ENCODE measurements around the gene BMAL1.

Gene BMAL1

DNA sequence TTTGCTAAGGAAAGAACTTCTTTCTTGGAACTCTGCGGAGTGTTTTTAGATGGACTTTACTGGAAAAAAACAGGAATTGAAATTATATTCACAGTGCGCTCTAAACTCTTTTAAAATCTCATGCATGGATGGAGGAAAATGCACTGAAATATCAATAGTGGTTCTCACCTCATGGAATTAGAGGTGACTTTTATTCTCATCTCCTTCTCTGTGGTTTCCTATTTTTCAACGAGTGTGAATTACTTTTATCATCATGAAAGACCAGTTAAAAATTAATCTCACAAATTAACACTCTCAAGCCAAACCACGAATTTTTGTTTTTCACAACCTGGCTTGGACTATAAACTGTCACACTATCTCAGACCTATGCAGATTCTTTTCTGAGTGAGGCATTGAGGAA lies 16.6 kb downstream of the BMAL1 start:
- DNase-seq = no peak

DNA sequence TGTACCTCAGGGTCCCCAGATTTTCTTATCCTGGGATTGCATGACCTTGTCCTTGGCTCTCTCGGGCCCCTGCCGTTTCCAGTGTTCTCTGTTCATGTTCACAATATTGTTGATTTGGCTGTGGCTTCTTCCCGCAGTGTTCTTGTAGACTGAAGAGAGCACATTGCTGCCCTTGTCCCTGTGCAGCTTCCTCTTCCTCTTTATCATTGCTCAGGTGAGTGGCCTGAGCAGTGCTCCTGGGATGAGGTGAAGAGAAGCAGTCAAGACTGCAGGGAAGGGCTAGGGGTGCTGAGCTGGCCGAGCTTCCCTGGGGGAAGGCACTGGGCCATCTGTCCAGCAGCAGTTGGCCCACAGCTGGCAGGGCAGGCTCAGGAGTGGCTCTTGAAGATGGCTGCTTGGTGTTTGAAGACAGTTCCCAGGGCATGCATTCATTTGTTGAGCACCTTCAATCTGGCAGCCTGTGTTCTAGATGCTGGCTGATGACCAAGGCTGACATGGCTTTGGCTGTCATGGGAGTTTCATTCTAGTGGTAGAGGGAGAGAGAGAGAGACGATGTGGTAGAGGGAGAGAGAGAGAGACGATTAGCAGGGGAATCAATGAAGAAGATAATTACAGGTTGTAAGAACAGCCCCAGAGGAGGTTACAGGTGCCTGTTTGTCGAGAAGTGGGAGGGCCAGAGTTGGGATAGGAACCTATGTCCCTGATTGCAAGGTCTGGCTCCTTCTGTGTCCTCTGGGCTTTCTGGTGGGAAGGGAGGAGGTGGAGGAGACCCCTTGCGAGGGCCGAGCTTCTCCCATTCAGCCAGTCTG lies 17.4 kb downstream of the BMAL1 start:
- DNase-seq = no peak

DNA sequence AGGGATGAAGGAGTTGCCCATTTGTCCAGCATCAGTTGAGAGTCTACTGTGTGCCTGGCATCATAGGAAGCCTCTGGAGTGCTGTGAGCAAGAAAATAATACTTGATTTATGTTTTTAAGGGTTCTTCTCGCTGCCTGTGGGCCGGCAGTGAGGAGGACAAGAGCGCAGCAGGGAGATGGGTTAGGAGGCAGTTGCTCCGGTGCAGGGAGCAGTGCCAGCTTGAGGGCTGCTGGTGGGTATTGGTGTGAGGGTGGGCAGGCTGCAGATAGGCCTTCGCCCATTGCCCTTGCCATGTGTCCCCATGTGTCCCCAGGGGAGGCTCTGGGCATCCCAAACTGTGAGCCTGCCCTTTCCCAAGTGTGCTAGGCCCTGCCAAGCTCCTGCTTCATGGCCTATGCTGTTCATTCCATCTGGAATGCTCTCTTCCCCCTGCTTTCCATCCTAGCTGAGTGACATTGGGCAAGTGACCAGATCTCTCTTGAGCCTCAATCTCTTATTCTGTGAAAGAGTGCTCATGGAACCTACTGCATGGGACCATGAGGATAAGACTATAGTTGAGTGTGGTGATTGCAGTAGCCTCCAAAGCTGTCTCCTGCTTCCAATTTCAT lies 19.8 kb downstream of the BMAL1 start:
- no peak for DNase-seq

DNA sequence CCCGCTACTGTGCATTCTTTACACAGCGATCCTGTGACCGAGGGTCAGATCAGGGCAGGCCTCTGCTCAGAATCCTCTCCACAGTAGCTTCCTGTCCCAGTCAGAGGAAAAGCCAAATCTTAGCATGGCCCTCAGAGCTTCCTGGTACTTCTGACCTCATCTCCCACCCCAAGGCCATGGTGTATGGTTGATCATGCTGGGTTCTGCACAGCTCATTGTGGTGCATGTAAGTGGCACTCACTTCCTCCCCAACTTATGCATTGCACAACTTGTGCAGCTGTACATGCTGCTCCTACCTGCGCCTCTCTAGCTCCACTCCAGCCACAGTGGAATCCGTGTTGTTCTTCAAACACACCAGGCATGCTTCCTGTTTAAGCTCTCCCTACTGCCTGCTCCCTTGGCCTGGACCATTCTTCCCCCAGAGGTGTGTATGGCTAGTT lies 20.3 kb downstream of the BMAL1 start:
- peak; percentile 23 for DNase-seq

DNA sequence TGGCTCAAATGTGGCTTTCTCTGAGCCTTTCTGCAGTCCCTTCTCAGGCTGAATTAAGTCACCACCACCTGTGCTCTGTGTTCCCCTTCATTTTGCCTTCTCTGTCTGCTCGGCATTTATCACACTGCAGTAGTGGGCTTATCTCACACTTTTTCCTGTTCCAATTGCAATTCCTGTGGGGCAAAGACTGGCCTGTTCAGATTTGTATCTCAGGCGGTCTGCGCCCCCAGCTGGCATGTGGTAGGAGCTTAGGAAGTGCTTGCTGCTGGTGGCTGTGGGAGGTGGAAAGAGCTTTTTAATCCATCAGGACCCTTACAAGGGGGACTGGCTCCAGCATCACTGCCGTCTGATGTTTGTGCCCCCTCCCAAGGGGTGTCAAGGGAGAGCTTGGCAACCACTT lies 21.2 kb downstream of the BMAL1 start:
- no peak for DNase-seq

DNA sequence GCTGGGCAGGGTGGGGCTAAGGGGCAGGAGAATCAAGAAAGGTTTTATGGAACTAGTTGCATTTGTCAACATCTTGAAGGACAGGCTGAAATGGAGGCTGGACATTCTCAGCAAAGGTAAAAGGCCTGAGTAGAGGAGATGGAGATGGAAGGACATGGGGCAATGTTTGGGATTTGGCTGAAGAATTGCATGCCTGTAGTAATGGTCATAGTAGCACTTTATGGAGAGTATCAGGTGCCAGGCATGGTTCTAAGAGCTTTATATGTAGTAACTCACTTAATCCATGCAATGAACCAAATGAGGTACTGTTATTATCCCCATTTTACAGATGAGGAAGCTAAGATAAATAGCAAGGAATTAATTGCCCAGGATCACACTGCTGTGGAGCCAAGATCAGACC lies 23.9 kb downstream of the BMAL1 start:
- DNase-seq = no peak

DNA sequence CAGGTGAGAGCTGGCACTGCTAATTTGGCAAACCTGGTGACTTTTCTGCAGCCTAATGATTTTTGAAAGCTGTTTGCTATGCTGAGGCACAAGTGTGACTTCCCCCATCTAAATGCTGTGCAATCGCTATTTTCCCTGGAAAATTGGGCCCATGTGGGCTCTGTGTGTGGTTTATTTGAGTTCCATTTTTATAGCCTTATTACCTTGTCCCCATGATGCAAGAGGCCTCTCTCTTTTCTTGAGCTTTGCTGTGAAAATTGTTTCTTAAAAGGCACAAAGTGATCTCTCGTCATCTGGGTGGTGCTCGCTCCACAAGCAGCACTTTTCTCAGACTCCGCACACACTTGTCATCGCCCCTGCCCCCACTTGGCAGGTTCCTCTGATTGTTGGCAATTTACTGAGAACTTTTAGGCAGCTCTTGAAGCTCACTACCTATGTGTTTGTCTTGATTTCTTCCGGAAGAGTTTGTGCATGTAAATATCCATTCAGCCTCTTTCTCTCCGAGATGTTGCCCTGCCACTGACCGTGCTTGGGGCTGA lies 24.9 kb downstream of the BMAL1 start:
- DNase-seq = no peak

DNA sequence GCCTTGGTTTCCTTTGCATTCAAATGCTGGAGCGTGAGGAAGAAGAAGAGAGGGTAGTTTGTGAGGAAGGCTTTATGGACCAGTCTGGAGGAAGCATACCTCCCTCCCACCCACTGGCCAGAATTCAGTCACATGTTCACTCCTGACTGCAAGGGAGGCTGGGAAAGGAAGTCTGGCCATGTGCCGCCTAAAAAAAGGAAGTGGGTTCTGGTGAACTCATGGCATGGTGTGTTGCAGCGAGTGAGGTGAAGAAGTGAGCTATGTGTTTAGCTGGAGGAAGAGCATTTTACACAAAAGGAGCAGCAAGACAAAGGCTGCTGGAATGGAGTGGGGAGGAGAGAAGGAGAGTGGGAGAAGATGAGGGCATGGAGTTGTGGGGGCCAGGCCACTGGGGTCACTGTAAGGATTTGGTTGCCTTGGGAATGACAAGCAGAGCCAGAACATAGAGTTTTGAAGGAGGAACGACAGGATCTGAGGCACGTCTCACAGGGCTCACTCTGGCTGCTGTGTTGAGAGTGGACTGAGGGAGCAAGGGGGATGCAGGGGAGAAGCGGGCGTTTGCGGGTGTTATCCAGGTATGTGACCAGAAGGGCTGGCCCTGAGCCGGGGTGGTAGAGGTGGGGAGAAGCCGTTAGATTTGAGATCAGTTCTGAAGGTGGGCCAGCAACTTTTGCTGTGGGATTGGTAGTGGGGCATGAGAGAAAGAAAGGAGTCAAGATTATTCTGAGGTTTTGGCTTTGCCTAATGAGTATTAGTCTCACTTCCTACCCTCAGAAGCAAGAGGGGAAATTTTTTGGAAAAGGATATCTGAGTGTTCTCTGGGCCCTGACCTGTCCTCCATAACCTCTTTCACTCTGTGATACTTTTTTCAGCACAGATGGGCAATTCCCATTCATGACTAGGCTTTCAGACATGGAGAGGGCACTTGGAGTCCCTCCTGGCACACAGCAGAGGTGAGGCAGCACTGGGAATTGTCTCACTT lies 26.4 kb downstream of the BMAL1 start:
- peak; percentile 20 for DNase-seq

DNA sequence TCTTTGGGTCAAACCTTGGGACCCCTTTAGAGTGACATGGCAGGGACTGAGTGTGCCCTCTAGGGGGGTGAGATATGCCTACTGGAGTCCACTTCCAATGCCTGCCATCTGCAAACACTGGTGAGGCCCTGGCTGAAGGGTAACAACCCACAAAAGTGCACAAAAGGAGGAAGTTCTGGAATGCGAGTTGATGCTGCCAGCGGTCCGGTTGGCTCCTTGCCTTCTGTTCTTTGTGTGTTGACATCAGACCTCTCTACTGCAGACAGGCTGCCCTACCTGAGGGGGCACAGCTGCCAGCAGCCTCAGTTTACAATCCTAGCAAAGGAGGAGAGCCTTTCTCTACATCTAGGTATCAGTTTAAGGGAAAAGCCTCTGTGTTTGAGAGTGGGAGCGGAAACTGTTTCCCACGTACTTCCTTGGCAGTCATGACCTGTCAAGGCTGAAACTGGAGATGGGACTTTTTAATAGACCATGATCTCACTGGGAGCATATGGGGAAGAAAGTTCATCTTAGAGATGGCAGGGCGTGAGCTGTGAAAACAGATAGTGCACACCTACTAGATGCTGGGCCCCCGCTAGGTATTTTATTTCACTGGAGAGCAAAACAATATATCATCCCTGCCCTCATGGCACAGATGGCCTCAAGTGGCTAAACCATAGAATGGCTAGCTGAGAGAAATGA lies 27.2 kb downstream of the BMAL1 start:
- DNase-seq = no peak

DNA sequence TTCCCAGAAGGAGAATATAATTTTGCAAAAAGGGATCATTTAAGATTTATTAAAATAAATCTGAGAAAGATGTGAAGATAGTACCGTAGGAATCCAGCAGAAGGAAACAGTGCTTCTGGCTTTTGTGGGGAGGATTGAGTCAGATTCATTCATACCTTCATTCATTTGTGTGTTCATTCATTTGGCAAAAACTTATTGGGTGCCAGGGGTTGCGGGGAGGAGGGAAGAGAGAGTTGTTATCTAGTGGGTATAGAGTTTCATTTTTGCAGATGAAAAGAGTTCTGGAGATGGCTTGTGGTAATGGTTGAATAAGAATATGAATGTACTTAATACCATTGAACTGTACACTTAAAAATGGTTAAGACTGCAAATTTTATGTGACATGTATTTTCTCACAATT lies 31.1 kb downstream of the BMAL1 start:
- no peak for DNase-seq

DNA sequence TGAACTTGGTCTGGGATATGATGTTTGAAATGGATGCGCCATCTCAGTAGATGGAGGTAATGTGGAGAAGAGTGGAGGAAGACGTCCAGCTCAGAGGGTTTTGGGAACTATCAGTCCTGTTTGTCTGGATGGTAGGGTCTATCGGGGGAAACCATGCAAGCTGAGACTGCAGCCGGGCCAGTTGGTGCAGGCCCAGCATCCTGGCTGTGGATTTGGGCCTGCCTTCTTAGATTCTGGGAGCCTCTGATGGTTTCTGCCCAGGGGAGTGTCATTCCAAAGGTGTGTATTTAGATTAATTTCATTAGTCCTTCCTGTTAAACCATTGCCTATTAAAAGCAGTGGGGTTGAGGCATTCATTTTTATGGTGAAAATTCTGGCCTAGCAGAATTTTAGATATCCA lies 31.6 kb downstream of the BMAL1 start:
- DNase-seq = no peak

DNA sequence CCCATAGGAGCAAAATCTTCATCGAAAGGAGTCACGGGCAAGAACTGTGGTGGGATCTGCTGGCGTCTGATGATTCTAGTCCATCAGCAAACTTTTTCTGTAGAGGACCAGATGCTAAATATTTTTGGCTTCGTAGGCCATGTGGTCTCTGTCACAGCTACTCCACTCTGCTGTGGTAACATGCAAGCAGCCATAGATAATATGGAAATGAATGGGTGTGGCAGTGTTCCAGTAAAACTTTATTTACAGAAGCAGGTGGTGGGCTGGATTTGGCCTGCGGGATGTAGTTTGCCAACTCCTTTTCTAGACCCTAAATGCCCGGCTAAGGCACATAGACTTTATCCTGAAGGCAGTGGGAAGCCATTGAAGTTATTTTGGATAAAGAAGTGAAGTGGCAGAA lies 32.9 kb downstream of the BMAL1 start:
- no peak for DNase-seq

DNA sequence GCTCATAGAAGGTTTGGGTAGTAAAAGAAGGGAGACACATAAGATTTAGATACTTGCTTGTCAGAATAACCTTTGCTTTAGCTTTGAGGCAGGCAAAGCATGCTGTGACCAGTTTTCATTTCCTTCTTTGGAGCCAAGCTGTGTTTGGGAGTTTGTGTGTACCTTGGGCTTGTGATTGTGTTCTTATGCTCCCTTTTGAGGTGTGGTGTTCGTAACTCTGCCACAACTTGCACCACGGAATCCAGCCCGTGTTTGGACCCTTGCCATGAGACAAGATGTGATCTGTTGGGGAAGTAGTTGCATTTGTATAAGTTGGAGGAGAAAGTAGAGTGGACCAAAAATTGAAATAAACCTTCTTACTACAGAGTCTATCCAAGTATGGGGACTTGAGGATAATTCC lies 34.0 kb downstream of the BMAL1 start:
- DNase-seq = no peak

DNA sequence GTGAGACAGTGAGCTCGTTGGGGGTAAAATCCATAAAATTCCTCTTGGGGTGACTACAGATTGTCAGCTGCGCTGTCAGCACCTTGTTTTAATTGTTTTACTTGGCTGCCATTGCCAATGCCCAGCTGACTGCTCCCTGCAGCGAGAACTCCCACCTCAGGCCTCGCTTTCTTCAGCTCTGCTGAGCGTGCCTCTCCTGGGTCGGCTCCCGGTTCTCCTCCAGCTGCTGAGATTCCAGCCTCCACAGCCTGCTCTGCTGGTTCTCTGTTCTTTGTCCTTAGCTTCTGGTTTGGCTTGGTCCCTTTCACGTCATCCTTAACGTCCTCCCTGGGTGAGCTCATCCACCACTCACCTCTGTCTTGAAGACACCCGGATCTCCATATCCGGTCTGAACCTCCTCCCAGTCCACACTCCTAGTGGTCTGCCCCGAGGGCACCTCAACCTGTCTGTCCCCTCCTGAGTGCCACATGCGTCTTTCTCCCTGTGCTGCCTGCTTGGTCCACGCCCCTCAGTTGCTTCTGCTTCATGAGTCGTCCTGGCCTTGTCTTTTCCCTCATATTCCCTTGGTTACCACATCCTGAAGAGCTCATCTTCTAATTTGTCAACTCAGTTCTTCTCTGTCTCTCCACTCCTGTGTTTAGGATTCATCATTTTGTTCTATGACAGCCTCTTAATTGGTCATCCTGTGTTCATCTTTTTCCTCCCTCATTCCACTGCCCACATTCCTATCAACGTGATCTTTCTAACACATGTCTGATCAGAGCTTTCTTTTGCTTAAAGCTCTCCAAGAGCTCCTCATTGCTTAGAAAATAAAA lies 35.6 kb downstream of the BMAL1 start:
- DNase-seq = no peak

DNA sequence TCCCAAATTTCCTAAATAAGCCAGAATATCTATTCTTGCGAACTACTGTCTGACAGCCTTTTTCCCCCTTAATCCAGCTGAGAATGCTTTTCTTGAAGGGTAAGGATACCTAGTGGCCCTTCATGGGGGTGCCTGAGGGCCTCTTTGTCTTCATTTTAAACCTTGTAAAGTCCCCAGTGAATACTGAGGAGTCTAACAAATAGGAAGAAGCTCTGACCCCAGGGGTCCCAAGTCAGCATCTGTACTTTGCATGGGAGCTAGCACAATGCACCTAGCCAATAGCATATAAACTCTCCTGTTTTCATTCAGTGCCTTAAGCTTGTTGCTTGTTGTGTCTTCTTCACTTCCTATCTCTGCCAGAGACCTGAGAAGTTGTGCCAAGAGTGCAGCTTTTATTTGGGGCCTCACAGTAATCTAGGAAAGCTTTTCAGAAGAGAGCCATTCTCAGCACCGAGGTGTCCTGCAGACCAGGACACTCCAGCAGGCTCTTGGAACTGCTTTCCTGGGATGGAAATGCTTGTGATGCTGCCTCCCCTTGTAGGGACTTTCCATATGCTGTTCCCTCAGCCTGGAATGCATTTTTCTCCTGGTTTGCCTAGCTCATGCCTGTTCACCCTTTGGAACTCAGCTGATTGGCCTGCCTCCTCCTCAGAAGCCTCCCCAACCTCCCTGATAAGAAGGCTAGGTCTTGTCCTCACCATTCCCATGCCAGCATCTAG lies 37.2 kb downstream of the BMAL1 start:
- DNase-seq = no peak

DNA sequence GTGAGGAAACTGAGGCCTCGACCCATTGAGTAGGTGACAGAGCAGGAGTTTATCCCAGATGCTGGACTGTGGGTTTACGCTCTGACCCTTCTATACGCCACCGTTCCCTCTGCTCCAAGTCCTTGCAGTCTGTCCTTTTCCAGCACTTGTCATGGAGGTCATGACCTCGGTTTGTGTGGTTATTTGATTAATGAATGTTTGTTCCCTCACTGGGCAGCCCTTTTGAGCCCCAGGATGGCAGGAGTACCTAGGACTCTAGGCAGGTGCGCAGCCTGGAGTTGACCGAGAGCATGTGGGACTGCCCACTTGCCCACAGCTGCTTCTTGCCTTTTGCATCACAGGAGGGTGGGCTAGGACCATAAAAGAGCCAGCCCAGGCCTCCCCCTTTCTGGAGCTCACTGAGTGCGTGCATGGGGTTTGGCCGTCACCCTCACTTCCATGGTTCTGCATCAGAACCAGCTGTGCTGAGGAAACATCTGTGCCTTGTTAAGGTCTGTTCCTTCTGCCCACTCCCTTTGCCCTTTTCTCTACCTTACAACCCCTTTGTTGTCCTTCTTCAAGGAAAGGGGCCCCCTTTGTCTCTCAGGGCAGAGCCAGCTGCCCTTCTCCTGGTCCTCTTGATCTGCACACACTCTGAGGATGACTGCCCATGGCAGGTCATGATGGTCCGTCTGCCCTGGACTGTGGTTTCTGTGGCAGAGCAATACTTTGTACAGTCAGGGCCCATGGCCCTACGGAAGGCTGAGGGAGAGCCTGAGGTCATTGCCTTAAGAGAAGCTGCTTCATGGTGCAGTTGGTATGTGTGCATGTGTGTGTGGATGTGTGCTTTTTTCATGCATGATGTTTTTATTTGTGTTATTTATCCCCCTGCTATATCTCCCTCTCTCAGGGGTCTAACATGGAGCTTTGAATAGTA lies 38.2 kb downstream of the BMAL1 start:
- DNase-seq = no peak

DNA sequence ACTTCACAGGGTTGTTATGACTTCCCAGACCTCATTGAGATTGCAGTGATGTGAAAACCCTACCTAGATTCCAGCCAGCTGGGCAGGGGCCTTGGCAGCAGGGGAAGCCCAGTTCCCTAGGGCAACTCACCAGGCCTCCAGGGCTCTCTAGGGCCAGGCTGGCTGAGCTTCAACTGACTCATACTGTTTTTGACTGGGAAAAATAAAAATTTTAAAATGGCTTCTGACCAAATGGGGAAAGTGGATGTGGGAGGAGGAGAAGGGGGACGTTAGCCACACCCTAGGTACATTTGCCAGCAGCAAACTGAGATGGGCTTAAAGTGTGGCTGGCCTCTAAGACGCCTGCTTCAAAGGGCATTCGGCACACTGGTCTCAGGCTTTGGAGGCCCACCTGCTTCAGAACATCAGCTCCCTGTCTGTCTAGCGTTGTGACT lies 39.0 kb downstream of the BMAL1 start:
- DNase-seq = no peak

DNA sequence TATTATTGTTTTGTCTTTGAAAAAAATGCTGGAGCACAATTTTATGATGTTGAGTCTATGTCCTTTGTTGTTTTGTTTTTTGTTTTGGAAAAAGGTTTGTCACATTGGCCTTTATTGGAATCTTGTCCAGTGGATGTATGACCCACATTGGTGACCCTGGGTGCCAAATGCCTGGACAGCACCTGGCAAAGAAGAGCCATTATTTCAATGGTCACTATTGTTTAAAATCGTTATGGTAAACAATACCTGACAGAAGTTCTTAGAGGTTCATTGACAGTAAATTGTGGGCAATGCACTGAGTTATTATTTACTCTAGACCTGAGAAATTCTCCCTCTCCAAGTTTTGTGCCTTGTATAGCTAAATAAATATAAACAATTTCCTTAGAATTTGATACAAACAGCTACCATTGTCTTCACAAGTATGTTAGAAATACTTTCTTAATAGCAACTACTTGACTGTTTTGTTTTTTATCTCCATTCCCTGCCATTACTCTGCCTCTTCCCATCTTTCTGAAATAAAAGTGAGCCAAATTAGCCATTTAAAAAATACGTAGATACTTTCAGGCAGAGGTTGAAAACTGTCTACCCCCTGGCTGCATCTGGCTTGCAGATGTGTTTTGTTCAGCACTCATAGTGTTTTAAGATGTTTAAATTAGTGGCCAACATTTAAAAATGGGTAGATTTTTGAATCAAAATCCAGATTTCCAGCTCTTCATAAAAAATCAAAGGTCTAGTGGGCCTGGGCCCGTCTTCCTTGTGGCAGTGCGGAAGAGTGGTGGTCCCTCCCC lies 39.9 kb downstream of the BMAL1 start:
- no peak for DNase-seq

Measured in CD4-positive, alpha-beta T cell treated with Interleukin-17A for 4 hours (primary cell).